ENCODE data around the gene PROC.
"Not testable (repeated sequence)": the region's sequence is repeated elsewhere in the genome, so short reads cannot be mapped to it uniquely, and the experiment has no call there.

Gene PROC

GRCh38 chr2:127397568-127398238 is 20.5 kb upstream of the PROC start:
- DNase-seq: peak in 1 of 14 donors; percentile 35

- DNase-seq: peak in 8 of 14 donors; percentile 32 to 68 (median 44)
Measured at GRCh38 chr2:127398239-127398590, 20.0 kb upstream of the PROC start.

- no peak for DNase-seq
Measured at GRCh38 chr2:127400533-127400896, 17.7 kb upstream of the PROC start.

GRCh38 chr2:127400897-127401756 is 17.1 kb upstream of the PROC start:
- no peak for DNase-seq

- no peak for DNase-seq
Measured at GRCh38 chr2:127401757-127402695, 16.2 kb upstream of the PROC start.

GRCh38 chr2:127403460-127403859 is 14.8 kb upstream of the PROC start:
- DNase-seq: no peak

- no peak for DNase-seq
Measured at GRCh38 chr2:127404466-127405254, 13.6 kb upstream of the PROC start.

GRCh38 chr2:127405255-127405610 is 13.0 kb upstream of the PROC start:
- no peak for DNase-seq

- DNase-seq: no peak
Measured at GRCh38 chr2:127406454-127406853, 11.8 kb upstream of the PROC start.

GRCh38 chr2:127407091-127407490 is 11.1 kb upstream of the PROC start:
- DNase-seq: no peak

- DNase-seq: peak in 1 of 14 donors; percentile 67
Measured at GRCh38 chr2:127407661-127408003, 10.6 kb upstream of the PROC start.

- DNase-seq: peak; percentile 25 to 94 (median 83)
Measured at GRCh38 chr2:127408004-127408806, 10.0 kb upstream of the PROC start.

GRCh38 chr2:127408807-127409099 is 9.5 kb upstream of the PROC start:
- DNase-seq: no peak

GRCh38 chr2:127409716-127410115 is 8.5 kb upstream of the PROC start:
- not testable (repeated sequence) for DNase-seq

GRCh38 chr2:127410871-127411652 is 7.2 kb upstream of the PROC start:
- peak in 1 of 14 donors; percentile 29 for DNase-seq

GRCh38 chr2:127411653-127412369 is 6.4 kb upstream of the PROC start:
- DNase-seq: peak in 1 of 14 donors; percentile 17

GRCh38 chr2:127413200-127413599 is 5.0 kb upstream of the PROC start:
- no peak for DNase-seq

GRCh38 chr2:127413782-127414637 is 4.2 kb upstream of the PROC start:
- no peak for DNase-seq
